Loucy (cell line): ENCODE data around the gene NALCN.

Experiments
- H2AFZ ChIP-seq: fragments of 200-600 bp; sonication (generic); 2 replicates; pipeline ENCODE4 v1.6.0; 2016; ENCODE audit warnings: antibody characterized with exemption, mild to moderate bottlenecking, low read length, moderate library complexity
- H3F3A ChIP-seq: fragments of 200-600 bp; 2 replicates; pipeline ENCODE4 v1.6.0; 2016; ENCODE audit warnings: antibody characterized with exemption, low read depth, mild to moderate bottlenecking
- H3K27me3 ChIP-seq: fragments of 200-600 bp; sonication (generic); 2 replicates; pipeline ENCODE4 v1.6.1; 2014; ENCODE audit warnings: low read length, mild to moderate bottlenecking; ENCODE audit not compliant: insufficient read depth, poor library complexity, severe bottlenecking
- H3K36me3 ChIP-seq: fragments of 200-600 bp; sonication (generic); 2 replicates; pipeline ENCODE4 v1.6.1; 2016; ENCODE audit warnings: low read length; ENCODE audit not compliant: insufficient read depth
- H3K4me1 ChIP-seq: fragments of 200-600 bp; sonication (generic); 2 replicates; pipeline ENCODE4 v1.5.1; 2014; ENCODE audit warnings: low read length, mild to moderate bottlenecking; ENCODE audit not compliant: insufficient read depth, poor library complexity, severe bottlenecking
- H3K4me2 ChIP-seq: fragments of 200-600 bp; sonication (generic); 2 replicates; pipeline ENCODE4 v1.6.0; 2014; ENCODE audit warnings: antibody characterized with exemption, low read length, low read depth, mild to moderate bottlenecking; ENCODE audit not compliant: poor library complexity, severe bottlenecking
- H3K4me3 ChIP-seq: fragments of 200-600 bp; sonication (generic); 2 replicates; pipeline ENCODE4 v1.5.1; 2014; ENCODE audit warnings: low read length, mild to moderate bottlenecking, mixed read lengths; ENCODE audit not compliant: poor library complexity, severe bottlenecking
- H3K79me2 ChIP-seq: fragments of 200-600 bp; sonication (generic); 2 replicates; pipeline ENCODE4 v1.6.1; 2014; ENCODE audit warnings: low read length; ENCODE audit not compliant: insufficient read depth
- H3K9ac ChIP-seq: fragments of 200-600 bp; sonication (generic); 2 replicates; pipeline ENCODE4 v1.6.0; 2014; ENCODE audit warnings: mild to moderate bottlenecking, low read depth, low read length, moderate library complexity; ENCODE audit not compliant: poor library complexity, severe bottlenecking
- H3K9me2 ChIP-seq: fragments of 200-600 bp; sonication (generic); replicated peaks from 2 replicates; pipeline ENCODE4 v1.6.1; 2016; ENCODE audit warnings: low read depth, low read length, mixed read lengths
- H3K9me3 ChIP-seq: fragments of 200-600 bp; sonication (generic); 2 replicates; pipeline ENCODE4 v1.6.1; 2014; ENCODE audit warnings: mild to moderate bottlenecking, antibody characterized with exemption, low read length, low read depth; ENCODE audit not compliant: insufficient read depth
- H4K20me1 ChIP-seq: fragments of 200-600 bp; sonication (generic); 2 replicates; pipeline ENCODE4 v1.6.0; 2014; ENCODE audit warnings: antibody characterized with exemption, low read length, mild to moderate bottlenecking; ENCODE audit not compliant: insufficient read depth, poor library complexity, severe bottlenecking
- CTCF ChIP-seq: fragments of 200-600 bp; sonication (generic); conservative IDR thresholded peaks from 2 replicates; pipeline ENCODE4 v1.5.1; 2014; ENCODE audit warnings: mild to moderate bottlenecking, antibody characterized with exemption, low read length
- EZH2phosphoT487 ChIP-seq: fragments of 200-600 bp; IDR thresholded peaks from 2 replicates; pipeline ENCODE4 v1.6.1; 2018; ENCODE audit warnings: antibody characterized with exemption, mild to moderate bottlenecking, moderate library complexity, borderline replicate concordance

Gene NALCN

GRCh38 chr13:101210774-101211173 is 205.5 kb downstream of the NALCN start:
- TF ChIP-seq EZH2phosphoT487 (no peak), CTCF (no peak)
- Histone ChIP-seq H2AFZ (no peak overlapping the region), H3K9me3 (0 out of 2 replicates have a peak, but pooled peaks cover 3% of the 10 kb centered on the region), H3K9me2 (no peaks in the 10 kb centered on the region), H3K79me2 (no peaks in the 10 kb centered on the region), H3K27me3 (no peaks in the 10 kb centered on the region), H3K36me3 (no peaks in the 10 kb centered on the region), H3K4me1 (no peaks in the 10 kb centered on the region), H3K4me2 (no peak overlapping the region), H3F3A (no peaks in the 10 kb centered on the region), H3K4me3 (no peak overlapping the region), H4K20me1 (no peaks in the 10 kb centered on the region), H3K9ac (no peak overlapping the region)

GRCh38 chr13:101209206-101209893 is 207.0 kb downstream of the NALCN start:
- TF ChIP-seq EZH2phosphoT487 (no peak), CTCF (no peak)
- H3K79me2 ChIP-seq: no peaks in the 10 kb centered on the region
- no peak overlapping the region for H2AFZ ChIP-seq
- H3K27me3 ChIP-seq: no peaks in the 10 kb centered on the region
- no peaks in the 10 kb centered on the region for H3K36me3 ChIP-seq
- H3K9me2 ChIP-seq: no peaks in the 10 kb centered on the region
- H3F3A ChIP-seq: no peaks in the 10 kb centered on the region
- no peak overlapping the region for H3K4me2 ChIP-seq
- H3K4me1 ChIP-seq: no peaks in the 10 kb centered on the region
- no peak overlapping the region for H3K9ac ChIP-seq
- H3K4me3 ChIP-seq: no peak overlapping the region
- H4K20me1 ChIP-seq: no peaks in the 10 kb centered on the region
- H3K9me3 ChIP-seq: 0 out of 2 replicates have a peak, but pooled peaks cover 3% of the 10 kb centered on the region

- no peaks in the 10 kb centered on the region for H3F3A ChIP-seq
- TF ChIP-seq EZH2phosphoT487 (no peak), CTCF (no peak)
These were observed 210.9 kb downstream of the NALCN start for GRCh38 chr13:101205408-101205807.

More at GRCh38 chr13:101205408-101205807, 210.9 kb downstream of the NALCN start:
- Histone ChIP-seq H3K9ac (no peak overlapping the region), H3K4me2 (no peak overlapping the region), H3K79me2 (no peaks in the 10 kb centered on the region), H4K20me1 (no peaks in the 10 kb centered on the region), H3K4me3 (no peak overlapping the region), H3K36me3 (no peaks in the 10 kb centered on the region), H3K4me1 (no peaks in the 10 kb centered on the region), H2AFZ (no peak overlapping the region), H3K9me3 (0 out of 2 replicates have a peak, but pooled peaks cover 3% of the 10 kb centered on the region), H3K27me3 (no peaks in the 10 kb centered on the region), H3K9me2 (no peaks in the 10 kb centered on the region)
